Measurements from ENCODE around the gene COBL. TPM values are rescaled to one million over a fixed set of nuclear protein-coding genes. Genes with fewer than 3 reads are reported as not detected.

The COBL gene
- total and polyA plus RNA-seq, 2 of the 8 experiments (the other 6 are each of a cell fraction or from before 2014, with no cell fraction given) = 13.8 to 40.4 TPM

DNA sequence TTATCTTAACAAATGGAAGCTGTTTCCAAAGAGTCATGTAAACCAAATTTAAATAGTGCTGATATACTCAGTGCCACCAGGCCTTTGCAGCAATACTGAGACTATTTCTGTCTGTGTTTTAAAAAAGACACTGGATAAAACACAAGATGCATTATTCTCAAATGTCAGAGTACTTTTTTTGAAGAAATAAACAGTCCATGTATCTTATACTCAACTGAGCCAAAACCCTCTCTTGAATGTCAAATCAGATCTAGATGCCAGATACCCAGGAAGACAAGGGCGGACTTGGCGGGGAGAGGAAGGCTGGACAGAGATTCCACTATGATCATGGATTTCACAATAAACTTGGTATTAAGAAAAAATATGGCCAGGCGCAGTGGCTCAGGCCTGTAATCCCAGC, 127.6 kb downstream of the COBL start:
- H2AK5ac ChIP-seq (ENCODE audit: low read depth, low read length) = no peak overlapping the region
- no peaks in the 10 kb centered on the region for H3K27me3 ChIP-seq (replicated peaks in 1 of 4; ENCODE audit: control insufficient read depth in 3 of 4, extremely low read depth in 1 of 4, insufficient read depth in 3 of 4, low read length in 3 of 4)
- H3K23ac ChIP-seq (ENCODE audit: insufficient read length) = no peak overlapping the region
- H3K79me2 ChIP-seq (ENCODE audit: control insufficient read depth in 1 of 2, insufficient read depth in 2 of 2, low read length in 2 of 2) = no peaks in the 10 kb centered on the region
- no peak overlapping the region for H3K4me2 ChIP-seq (ENCODE audit: insufficient read depth in 1 of 2, low read depth in 2 of 2, low read length in 2 of 2)
- H3K4me1 ChIP-seq (replicated peaks in 1 of 4; ENCODE audit: control insufficient read depth in 3 of 4, insufficient read depth in 4 of 4, low read length in 3 of 4) = peaks cover 0 to 7% (median 4%) of the 10 kb centered on the region in 4 experiments; a peak in 4 of 7 replicates
- H2BK20ac ChIP-seq (ENCODE audit: low read length) = no peak overlapping the region
- no peak overlapping the region for H3K9ac ChIP-seq (replicated peaks in 1 of 4; ENCODE audit: extremely low read depth in 1 of 4, low read depth in 3 of 4, low read length in 3 of 4)
- no peak overlapping the region for H3K4ac ChIP-seq (replicated peaks; ENCODE audit: insufficient read length, low read depth, low read length)
- H2BK5ac ChIP-seq (ENCODE audit: low read depth, low read length) = no peak overlapping the region
- no peaks in the 10 kb centered on the region for H3K9me3 ChIP-seq (ENCODE audit: insufficient read depth in 2 of 2, low read depth in 1 of 2, low read length in 1 of 2)
- H2BK120ac ChIP-seq (replicated peaks; ENCODE audit: low read depth, low read length) = no peak overlapping the region
- 96% methylated on average over 3 of the region's 3 CpGs; no CpG with 5 or more reads in 1 of the 2 experiments for WGBS, 2 experiments (ENCODE audit: extremely low coverage in 1 of 2, insufficient coverage in 1 of 2, insufficient read length in 1 of 2, insufficient replicate concordance in 2 of 2, low coverage in 1 of 2, low lambda C conversion rate in 2 of 2, missing lambda C conversion rate in 1 of 2)
- H3K4me3 ChIP-seq (ENCODE audit: extremely low read depth in 1 of 4, insufficient read depth in 2 of 4, low read depth in 3 of 4, low read length in 4 of 4) = no peak overlapping the region
- peaks cover 2% of the 10 kb centered on the region; the same call in 1 of the 2 replicates for H3K79me1 ChIP-seq (ENCODE audit: low read depth, low read length)
- no peak overlapping the region for H3K56ac ChIP-seq (replicated peaks; ENCODE audit: insufficient read length, low read depth, low read length)
- no peak overlapping the region for H3K18ac ChIP-seq (ENCODE audit: extremely low read depth, low read length)
- H4K5ac ChIP-seq (ENCODE audit: insufficient read length, low read depth, low read length) = no peak overlapping the region
- no peak overlapping the region for H4K91ac ChIP-seq (replicated peaks; ENCODE audit: insufficient read length, low read length)
- no peaks in the 10 kb centered on the region for H4K20me1 ChIP-seq (replicated peaks in 1 of 2; ENCODE audit: control insufficient read depth in 1 of 2, insufficient read depth in 2 of 2, low read length in 2 of 2)
- no peak overlapping the region for H3K27ac ChIP-seq (ENCODE audit: low read depth, low read length)
- H2BK15ac ChIP-seq (ENCODE audit: low read length) = no peak overlapping the region
- no peak overlapping the region for H4K8ac ChIP-seq (ENCODE audit: extremely low read depth, insufficient read depth, low read length)
- H2BK12ac ChIP-seq (ENCODE audit: low read depth, low read length) = no peak overlapping the region
- no peaks in the 10 kb centered on the region for H3K23me2 ChIP-seq (ENCODE audit: low read depth, low read length)
- peaks cover 0 to 15% (median 6%) of the 10 kb centered on the region in 4 experiments; a peak in 5 of 8 replicates for H3K36me3 ChIP-seq (ENCODE audit: control insufficient read depth in 2 of 4, insufficient read depth in 4 of 4, low read length in 3 of 4)
- ChIA-PET CTCF (ENCODE audit: partially characterized antibody) (interaction anchor here (0.6 to 16.6 kb wide), 26 partner anchors 9 to 239 kb away, joined by 3 to 352 read pairs (median 6); no protein-coding TSS in a partner anchor), POLR2A (ENCODE audit: partially characterized antibody) (no interaction called here)
- FAIRE-seq = no peak
- no peak for DNase-seq (ENCODE audit: low read depth in 1 of 2, low spot score in 2 of 2)
- no peak overlapping the region for H3K14ac ChIP-seq (ENCODE audit: insufficient read length)
- H2AFZ ChIP-seq (ENCODE audit: low read length) = no peak overlapping the region
- no peak for TF ChIP-seq CHD1 (IDR thresholded peaks at IDR 0.05; ENCODE audit: low read depth, low read length)
- TF ChIP-seq GABPA (IDR thresholded peaks at IDR 0.05; ENCODE audit: borderline replicate concordance, insufficient read depth, low read length) = no peak
- TF ChIP-seq RAD21 (IDR thresholded peaks at IDR 0.05 in 1 of 2, conservative IDR thresholded peaks at IDR 0.05 in 1 of 2; ENCODE audit: low read depth in 2 of 2, low read length in 2 of 2) = no peak
- no peak for TF ChIP-seq RXRA (IDR thresholded peaks at IDR 0.05; ENCODE audit: insufficient read depth, low read depth, low read length)
- TF ChIP-seq CBX8 (IDR thresholded peaks at IDR 0.05; ENCODE audit: borderline replicate concordance, low read depth, low read length) = no peak
- no peak for TF ChIP-seq SIN3A (conservative IDR thresholded peaks at IDR 0.05 in 1 of 2, IDR thresholded peaks at IDR 0.05 in 1 of 2; ENCODE audit: low read depth in 1 of 2, low read length in 2 of 2)
- TF ChIP-seq, protein P1, sequence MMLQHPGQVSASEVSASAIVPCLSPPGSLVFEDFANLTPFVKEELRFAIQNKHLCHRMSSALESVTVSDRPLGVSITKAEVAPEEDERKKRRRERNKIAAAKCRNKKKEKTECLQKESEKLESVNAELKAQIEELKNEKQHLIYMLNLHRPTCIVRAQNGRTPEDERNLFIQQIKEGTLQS (IDR thresholded peaks at IDR 0.05; ENCODE audit: insufficient read depth, low read depth, low read length) = no peak
- no peak for TF ChIP-seq CEBPB (IDR thresholded peaks at IDR 0.05; ENCODE audit: low read depth, low read length)
- no peak for TF ChIP-seq HDAC6 (IDR thresholded peaks at IDR 0.05; ENCODE audit: low read depth, low read length)
- no peak for TF ChIP-seq SP1 (IDR thresholded peaks at IDR 0.05; ENCODE audit: low read depth, low read length)
- no peak for TF ChIP-seq TAF7 (optimal IDR thresholded peaks at IDR 0.05; ENCODE audit: borderline replicate concordance, low read depth, low read length)
- TF ChIP-seq ZNF274 (IDR thresholded peaks at IDR 0.05; ENCODE audit: borderline replicate concordance, extremely low read depth, low read length) = no peak
- no peak for TF ChIP-seq RFX5 (IDR thresholded peaks at IDR 0.05; ENCODE audit: borderline replicate concordance, low read depth, low read length)
